Suppressor macrophage treated with lipopolysaccharide for 4 hours (primary cell): ENCODE data around the gene MMP28.

Experiments
- DNase-seq: peaks from one replicate; pipeline ENCODE4 v3.0.0-alpha.2; 2020

MMP28 gene

GRCh38 chr17:35716897-35717465, 78.5 kb downstream of the MMP28 start:
- no peak for DNase-seq

GRCh38 chr17:35716173-35716572, 79.3 kb downstream of the MMP28 start:
- DNase-seq: no peak
